NCI-H2171 (cell line): Measurements from ENCODE around the gene ATXN10.
"Not testable (repeated sequence)": the region's sequence is repeated elsewhere in the genome, so short reads cannot be mapped to it uniquely, and the experiment has no call there.

Source experiments
- DNase-seq: peaks from one replicate; lab custom pipeline; 2025; lab: John Stamatoyannopoulos, UW

ATXN10 gene

GRCh38 chr22:45678961-45679912 is 7.6 kb downstream of the ATXN10 start:
- DNase-seq, result no peak

DNA sequence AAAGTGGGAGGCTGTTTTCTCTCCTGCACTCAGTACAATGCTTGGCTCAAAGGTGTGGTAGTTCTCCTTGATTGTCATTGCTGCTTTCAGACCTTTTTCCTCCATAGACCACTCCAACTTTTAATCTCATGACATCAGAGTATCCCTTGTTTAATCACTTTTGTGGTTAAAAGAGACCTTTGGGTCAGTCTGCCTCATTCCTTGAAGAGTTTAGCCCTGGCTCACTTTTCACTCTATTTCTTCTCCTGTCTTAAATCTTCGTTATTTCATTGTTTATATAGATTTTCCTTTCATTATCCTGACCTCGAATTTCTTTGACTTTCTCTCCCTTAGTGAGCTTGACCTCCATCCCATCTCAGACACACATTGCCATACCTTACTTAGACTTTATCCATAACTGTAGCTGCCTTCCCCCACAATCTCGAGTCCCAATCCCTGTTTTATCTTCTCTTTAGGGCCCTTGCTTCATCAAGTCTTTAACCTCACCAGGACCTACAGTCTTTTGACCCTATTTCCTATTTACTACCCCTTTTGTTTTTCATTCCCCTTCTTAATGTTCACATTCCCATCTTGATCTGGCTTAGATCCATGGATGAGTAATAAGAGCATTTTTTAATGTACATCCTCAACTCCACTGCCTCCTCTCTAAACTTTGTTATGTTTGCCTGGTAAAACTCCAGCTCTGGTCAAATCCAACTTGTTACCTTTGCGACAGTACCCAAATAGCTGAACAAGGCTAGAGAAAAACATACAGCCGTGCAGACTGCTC is 9.5 kb downstream of the ATXN10 start:
- DNase-seq, result no peak

GRCh38 chr22:45682064-45682463 is 10.4 kb downstream of the ATXN10 start:
- DNase-seq, result no peak

DNA sequence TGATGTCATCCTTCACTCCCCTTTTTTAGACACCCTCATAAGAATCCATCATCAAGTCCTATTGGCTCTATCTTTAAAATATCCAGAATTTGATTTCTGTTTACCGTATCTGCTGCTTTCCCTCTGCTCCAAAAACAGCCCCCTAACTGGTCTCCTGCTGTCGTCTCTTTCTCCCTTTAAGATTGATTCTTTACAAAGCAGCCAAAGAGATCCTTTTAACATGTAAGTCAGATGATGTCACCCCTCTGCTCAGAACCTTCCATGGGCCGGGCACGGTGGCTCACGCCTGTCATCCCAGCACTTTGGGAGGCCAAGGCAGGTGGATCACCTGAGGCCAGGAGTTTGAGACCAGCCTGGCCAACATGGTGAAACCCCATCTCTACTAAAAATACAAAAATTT is 11.1 kb downstream of the ATXN10 start:
- not testable (repeated sequence) for DNase-seq

GRCh38 chr22:45683248-45683647 is 11.6 kb downstream of the ATXN10 start:
- no peak for DNase-seq

GRCh38 chr22:45683680-45684079 is 12.0 kb downstream of the ATXN10 start:
- no peak for DNase-seq

GRCh38 chr22:45684169-45684568 is 12.5 kb downstream of the ATXN10 start:
- DNase-seq, result no peak

GRCh38 chr22:45684752-45685574 is 13.3 kb downstream of the ATXN10 start:
- DNase-seq, result no peak

- no peak for DNase-seq
Measured at GRCh38 chr22:45686004-45686403, 14.4 kb downstream of the ATXN10 start.

DNA sequence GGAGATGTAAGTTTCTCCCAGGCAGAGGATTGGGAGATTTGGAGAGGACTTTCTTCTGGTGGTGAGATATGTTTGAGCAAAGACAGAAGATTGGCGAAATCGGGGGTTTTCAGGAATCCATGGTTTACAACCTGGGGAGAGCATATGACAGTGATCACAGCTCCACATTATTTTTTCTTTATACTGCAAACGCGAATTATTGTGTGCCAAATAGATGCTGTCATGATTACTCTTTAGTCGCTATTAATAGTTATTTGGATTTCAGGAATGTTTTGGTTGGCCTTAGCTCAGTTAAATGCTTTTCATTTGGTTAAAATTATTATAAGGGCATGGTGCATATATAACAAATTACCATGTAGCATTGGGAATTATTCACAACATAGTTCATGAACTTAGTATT is 15.2 kb downstream of the ATXN10 start:
- no peak for DNase-seq

DNA sequence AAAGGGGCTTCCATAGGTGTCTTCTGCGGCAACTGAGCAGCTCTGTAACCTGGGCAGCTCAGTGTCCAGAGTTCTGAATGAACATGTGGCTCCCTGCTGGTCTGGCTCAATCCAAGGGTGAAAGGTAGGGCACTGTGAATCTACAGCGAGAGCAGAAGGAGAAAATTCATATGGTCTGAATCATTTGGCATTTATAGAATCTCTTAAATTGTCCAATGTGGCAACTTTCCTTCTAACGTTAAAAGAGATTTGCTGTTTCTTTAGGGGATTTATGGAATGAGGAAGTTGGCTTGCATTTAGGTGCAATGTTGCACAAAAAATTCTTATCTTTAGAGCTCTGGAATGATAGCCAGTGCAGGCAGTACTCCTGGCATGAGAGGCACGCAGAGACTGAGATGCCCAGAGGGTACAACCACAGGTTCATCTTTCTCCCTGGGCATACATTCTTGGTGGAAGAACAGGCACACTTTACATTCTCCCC is 17.0 kb downstream of the ATXN10 start:
- DNase-seq, result no peak

DNA sequence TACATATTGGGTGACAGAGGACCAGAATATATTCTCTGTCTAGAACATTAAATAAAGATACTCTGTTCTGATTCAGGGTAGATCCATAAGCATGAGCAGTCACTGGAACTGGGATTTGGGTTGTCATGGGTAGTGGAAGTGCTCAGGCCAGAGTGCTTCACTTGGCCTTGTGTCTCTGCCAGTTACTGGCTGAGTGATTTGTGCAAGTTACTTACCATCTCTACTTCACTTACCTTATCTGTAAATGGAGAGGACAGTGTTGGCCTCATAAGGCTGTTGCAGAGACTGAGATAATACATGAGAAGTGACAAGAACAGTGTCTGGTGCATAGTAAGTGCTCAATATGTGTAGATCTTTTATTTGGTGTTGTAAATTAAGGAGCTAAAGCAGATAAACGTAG is 17.6 kb downstream of the ATXN10 start:
- DNase-seq, result no peak

DNA sequence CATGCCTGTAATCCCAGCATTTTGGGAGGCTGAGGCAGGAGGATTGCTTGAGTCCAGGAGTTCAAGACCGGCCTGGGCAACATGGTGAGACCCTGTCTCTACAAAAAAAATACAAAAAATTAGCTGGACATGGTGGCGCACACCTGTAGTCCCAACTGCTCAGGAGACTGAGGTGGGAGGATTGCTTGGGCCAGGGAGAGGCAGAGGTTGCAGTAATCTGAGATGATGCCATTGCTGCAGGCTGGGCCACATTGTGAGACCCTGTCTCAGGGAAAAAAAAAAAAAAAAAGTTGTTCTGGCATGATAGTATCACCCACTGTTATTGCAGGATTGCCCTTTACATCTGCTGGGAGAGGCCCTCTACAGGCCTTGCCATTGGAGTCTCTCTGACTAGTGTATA is 18.4 kb downstream of the ATXN10 start:
- no peak for DNase-seq

DNA sequence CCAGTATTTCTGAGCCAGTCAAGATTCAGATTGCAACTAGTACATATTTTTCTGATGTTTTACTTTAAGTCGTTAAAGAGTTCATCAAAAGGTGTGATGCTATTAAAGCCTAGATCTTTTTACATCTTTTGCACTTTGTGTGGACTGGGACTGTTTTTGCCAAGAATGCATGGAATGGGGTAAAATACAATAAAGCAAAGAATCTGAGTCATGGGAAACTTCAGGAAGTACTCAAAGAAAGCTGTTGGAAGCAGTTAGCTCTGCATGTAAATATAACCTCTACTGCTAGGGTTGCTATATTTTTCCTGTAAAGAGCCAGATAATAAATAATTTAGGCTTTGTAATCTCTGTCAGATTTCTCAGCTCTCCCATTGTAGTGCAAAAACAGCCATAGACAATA is 20.9 kb downstream of the ATXN10 start:
- no peak for DNase-seq

- DNase-seq, result no peak
Measured at GRCh38 chr22:45693835-45694234, 22.2 kb downstream of the ATXN10 start.

GRCh38 chr22:45696227-45696626 is 24.6 kb downstream of the ATXN10 start:
- DNase-seq, result no peak

DNA sequence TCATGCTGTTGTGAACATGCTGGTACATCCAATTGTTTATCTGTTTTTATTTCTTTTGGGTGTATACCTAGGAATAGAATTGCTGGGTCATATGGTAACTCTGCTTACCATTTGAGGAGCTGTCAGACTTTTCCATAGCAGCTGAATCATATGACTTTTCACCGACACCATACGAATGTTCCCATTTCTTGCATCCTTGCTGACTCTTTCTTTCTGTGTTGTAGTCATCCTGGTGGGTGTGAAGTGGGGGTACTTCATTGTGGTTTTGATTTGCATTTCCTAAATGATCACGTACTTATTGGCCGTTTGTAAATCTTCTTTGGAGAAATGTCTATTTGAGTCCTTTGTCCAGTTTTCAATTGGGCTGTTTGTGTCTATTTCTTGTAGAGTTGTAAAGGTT is 26.5 kb downstream of the ATXN10 start:
- DNase-seq, result no peak

DNA sequence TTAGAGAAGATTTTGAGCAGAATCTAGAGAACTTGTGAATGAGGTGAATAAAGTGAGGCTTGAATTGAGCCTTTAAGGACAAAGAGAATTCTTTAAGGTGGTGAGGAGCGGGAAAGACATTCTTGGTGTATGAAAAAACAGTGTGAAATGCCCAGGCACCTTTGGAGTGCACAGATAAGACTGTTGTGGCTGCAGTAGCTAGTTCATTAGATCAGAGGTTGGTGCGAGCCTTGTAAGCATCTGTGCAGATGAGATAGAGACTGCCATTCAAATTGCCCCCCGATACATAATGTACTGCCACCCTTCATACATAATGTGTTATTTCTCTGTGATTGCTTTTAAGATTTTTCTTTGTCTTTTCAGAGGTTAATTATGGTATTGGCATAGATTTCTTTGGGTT is 31.3 kb downstream of the ATXN10 start:
- DNase-seq, result no peak

GRCh38 chr22:45703758-45704157 is 32.1 kb downstream of the ATXN10 start:
- no peak for DNase-seq

DNA sequence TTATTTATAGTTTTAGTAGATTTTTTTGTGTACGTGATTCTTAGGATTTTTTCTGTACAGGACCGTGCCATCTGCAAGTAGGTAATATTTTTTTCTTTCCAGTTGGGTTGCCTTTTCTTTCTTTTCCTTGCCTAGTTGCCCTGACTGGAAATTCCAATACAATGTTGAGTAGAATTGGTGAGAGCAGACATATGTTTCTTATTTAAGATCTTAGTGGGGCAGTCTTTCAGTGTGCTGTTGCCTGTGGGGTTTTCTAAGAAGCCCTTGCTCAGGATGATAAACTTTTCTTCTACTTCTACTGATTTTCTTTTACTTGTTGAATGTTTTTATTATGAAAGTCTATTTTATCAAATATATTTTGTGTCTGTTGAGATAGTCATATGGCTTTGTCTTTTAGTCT is 33.0 kb downstream of the ATXN10 start:
- no peak for DNase-seq

DNA sequence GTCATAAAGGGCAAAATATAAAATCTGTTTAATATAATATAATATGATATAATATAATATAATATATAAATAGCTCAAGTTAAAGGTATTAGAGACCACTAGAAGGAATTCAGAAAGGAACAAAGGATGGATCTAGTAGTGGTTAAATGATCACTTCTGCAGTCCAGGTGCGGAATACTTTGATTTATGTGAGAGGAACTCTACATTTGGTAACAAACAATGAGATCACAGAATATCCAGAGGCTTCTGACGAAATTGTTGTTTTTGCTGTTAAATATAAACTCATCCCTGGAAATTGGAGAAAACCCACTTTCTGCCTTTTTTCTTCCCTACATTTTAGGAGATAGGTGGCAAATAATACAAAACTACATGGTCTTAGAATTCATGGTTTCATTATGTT is 36.0 kb downstream of the ATXN10 start:
- no peak for DNase-seq

DNA sequence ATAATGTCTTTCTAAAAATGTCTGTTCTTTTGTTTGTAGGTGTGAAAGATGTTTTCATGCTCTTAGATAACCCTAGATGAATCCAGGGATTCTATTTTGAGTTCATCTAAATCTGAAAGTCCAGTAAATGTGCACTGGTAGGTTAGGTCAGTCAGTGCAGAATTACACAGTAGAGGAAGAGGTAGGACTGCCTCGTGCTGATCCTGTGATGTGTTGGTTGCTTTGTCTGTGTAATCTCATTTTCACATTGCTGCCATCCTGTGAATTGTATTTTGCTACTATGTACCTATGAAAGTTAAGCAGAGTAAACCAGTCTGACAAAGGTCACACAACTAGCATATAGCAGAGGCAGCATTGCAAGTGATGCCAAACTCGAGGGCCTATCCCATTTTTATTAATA is 36.5 kb downstream of the ATXN10 start:
- no peak for DNase-seq
